Endothelial cell of umbilical vein (primary cell): ENCODE measurements around the gene C7orf33. TPM values are rescaled to one million over a fixed set of nuclear protein-coding genes. Genes with fewer than 3 reads are reported as not detected.

Source experiments
- BruUV-seq: library from RNA; stranded (reverse); fragments of 400-500 nt; replicated peaks from 2 replicates; lab custom pipeline; 2021; lab: Mats Ljungman, UMichigan
- CTCF ChIA-PET: fragments of 300-600, 350-600 bp; sonication (Branson Sonifier 250); formaldehyde crosslinking; loops from one replicate; lab custom pipeline; 2021; ENCODE audit warnings: antibody characterized with exemption, inconsistent platforms; lab: Charles Lee
- POLR2A ChIA-PET: fragments of 300-600, 350-600 bp; sonication (Branson Sonifier 250); formaldehyde crosslinking; loops from one replicate; lab custom pipeline; 2021; ENCODE audit warnings: antibody characterized with exemption, inconsistent platforms; lab: Charles Lee
- DNase-seq: peaks from one replicate; pipeline ENCODE4 v3.0.0-alpha.2; 2011; ENCODE audit warnings: low read depth, low spot score
- FAIRE-seq: peaks from 2 replicates; lab custom pipeline; 2011; peaks lifted over from hg19 to GRCh38; lab: Jason Lieb, UNC
- H2AFZ ChIP-seq: 2 replicates; pipeline ENCODE4 v1.6.0; 2012; ENCODE audit warnings: low read depth, low read length, control low read depth, inconsistent platforms
- H3K27ac ChIP-seq: 2 replicates; pipeline ENCODE4 v1.5.1; 2011; ENCODE audit warnings: low read depth, mild to moderate bottlenecking, control low read depth, low read length, moderate library complexity; ENCODE audit not compliant: insufficient read depth
- H3K27me3 ChIP-seq, 2 experiments: 2 replicates each; pipeline versions ENCODE4 v1.6.0 to v1.6.1; 2011; ENCODE audit warnings: low read length in 2 of 2, mixed read lengths in 1 of 2; ENCODE audit not compliant: control insufficient read depth in 2 of 2, insufficient read depth in 2 of 2
- H3K36me3 ChIP-seq, 2 experiments: 2 replicates in 1 of 2; 3 replicates in 1 of 2; pipeline ENCODE4 v1.5.1; 2011; ENCODE audit warnings: low read length in 2 of 2, mild to moderate bottlenecking in 1 of 2, moderate library complexity in 1 of 2; ENCODE audit not compliant: control insufficient read depth in 2 of 2, insufficient read depth in 2 of 2; ENCODE audit errors: extremely low read depth in 1 of 2
- H3K4me1 ChIP-seq: 3 replicates; pipeline ENCODE4 v1.5.1; 2011; ENCODE audit warnings: mild to moderate bottlenecking, low read length; ENCODE audit not compliant: control insufficient read depth, insufficient read depth; ENCODE audit errors: extremely low read depth
- H3K4me2 ChIP-seq: 2 replicates; pipeline ENCODE4 v1.6.1; 2011; ENCODE audit warnings: low read length, control low read depth, mixed read lengths; ENCODE audit not compliant: insufficient read depth
- H3K4me3 ChIP-seq, 3 experiments: fragments of 200-600 bp in 1 of 3; sonication (generic), shearing (Covaris generic) in 1 of 3; replicated peaks in 1 of 3; 2 replicates each; pipeline ENCODE4 v1.5.1; 2011 to 2016; ENCODE audit warnings: control low read depth in 3 of 3, low read length in 3 of 3, mild to moderate bottlenecking in 2 of 3, inconsistent platforms in 1 of 3, low read depth in 1 of 3, moderate library complexity in 1 of 3; ENCODE audit not compliant: insufficient read depth in 1 of 3
- H3K79me2 ChIP-seq: 2 replicates; pipeline ENCODE4 v1.6.0; 2012; ENCODE audit warnings: low read length, inconsistent platforms; ENCODE audit not compliant: control insufficient read depth, insufficient read depth
- H3K9ac ChIP-seq: replicated peaks from 2 replicates; pipeline ENCODE3; 2011; ENCODE audit warnings: low read length, control low read depth; ENCODE audit not compliant: insufficient read depth; ENCODE audit errors: extremely low read depth
- H3K9me1 ChIP-seq: replicated peaks from 3 replicates; pipeline ENCODE4 v1.6.0; 2011; ENCODE audit warnings: mild to moderate bottlenecking, low read length; ENCODE audit not compliant: control insufficient read depth, insufficient read depth; ENCODE audit errors: extremely low read depth
- H3K9me3 ChIP-seq: replicated peaks from 2 replicates; pipeline ENCODE4 v1.5.1; 2012; ENCODE audit warnings: low read length, inconsistent platforms; ENCODE audit not compliant: control insufficient read depth, insufficient read depth
- H4K20me1 ChIP-seq: replicated peaks from 2 replicates; pipeline ENCODE3; 2011; ENCODE audit warnings: mild to moderate bottlenecking, low read length; ENCODE audit not compliant: control insufficient read depth, insufficient read depth; ENCODE audit errors: extremely low read depth
- CTCF ChIP-seq, 2 donors: IDR thresholded peaks; 1 replicate in 1 of 2; 2 replicates in 1 of 2; pipeline ENCODE4 v1.5.1; 2011; ENCODE audit warnings: low read length in 2 of 2, mild to moderate bottlenecking in 2 of 2, moderate library complexity in 2 of 2, control low read depth in 1 of 2, inconsistent platforms in 1 of 2, low read depth in 1 of 2; ENCODE audit not compliant: insufficient read depth in 1 of 2; ENCODE audit errors: extremely low read depth in 1 of 2
- EZH2 ChIP-seq: IDR thresholded peaks from 2 replicates; pipeline ENCODE4 v1.6.1; 2012; ENCODE audit warnings: borderline replicate concordance, low read depth, mild to moderate bottlenecking, moderate library complexity, low read length, inconsistent platforms; ENCODE audit not compliant: severe bottlenecking
- FOS ChIP-seq: IDR thresholded peaks from 2 replicates; pipeline ENCODE4 v1.6.1; 2011; ENCODE audit warnings: mild to moderate bottlenecking, low read length, moderate library complexity, borderline replicate concordance; ENCODE audit not compliant: insufficient read depth
- GATA2 ChIP-seq: IDR thresholded peaks from 2 replicates; pipeline ENCODE4 v1.7.0; 2011; ENCODE audit warnings: low read depth, mild to moderate bottlenecking, moderate library complexity, mixed read lengths, low read length; ENCODE audit not compliant: insufficient read length, insufficient read depth
- JUN ChIP-seq: IDR thresholded peaks from 2 replicates; pipeline ENCODE4 v1.6.1; 2011; ENCODE audit warnings: borderline replicate concordance, low read depth; ENCODE audit not compliant: insufficient read length, insufficient read depth
- MAX ChIP-seq: IDR thresholded peaks from 2 replicates; pipeline ENCODE4 v1.6.1; 2011; ENCODE audit not compliant: insufficient read depth, insufficient read length
- MYC ChIP-seq: IDR thresholded peaks from one replicate; pipeline ENCODE4 v1.6.1; 2011; ENCODE audit warnings: mild to moderate bottlenecking, low read depth, low read length
- POLR2A ChIP-seq: IDR thresholded peaks from 2 replicates; pipeline ENCODE4 v1.6.1; 2012; ENCODE audit warnings: low read depth, mild to moderate bottlenecking, control low read depth, low read length
- POLR2AphosphoS5 ChIP-seq: IDR thresholded peaks from 2 replicates; pipeline ENCODE4 v1.6.1; 2012; ENCODE audit warnings: low read depth, mild to moderate bottlenecking, control low read depth, low read length, moderate library complexity; ENCODE audit not compliant: insufficient read depth
- dilution Hi-C: fragments of 300-500 bp; cut with MboI; formaldehyde crosslinking; loops from one replicate; pipeline ENCODE4 v1.15.0; 2019; ENCODE audit warnings: low sequenced_read_pairs; ENCODE audit not compliant: extremely low pct_ligation_motif_present
- intact Hi-C: fragments of 100-400 bp; cut with micrococcal nuclease; formaldehyde crosslinking; loops from one replicate; pipeline ENCODE4 v1.10.0; 2022
- polyA plus RNA-seq, 4 experiments: library from polyadenylated mRNA; depleted of rRNA in 3 of 4; stranded (reverse) in 3 of 4; unstranded in 1 of 4; fragments of >200 nt; gene quantifications; 2 replicates each; pipeline versions ENCODE4 v1.2.1 to v1.2.3, GENCODE V29; 2011 to 2012; ENCODE audit warnings: missing spikeins in 1 of 4
- total RNA-seq: library from RNA; stranded (reverse); gene quantifications from 2 replicates; pipeline ENCODE4 v1.2.3, GENCODE V29; 2021

Gene C7orf33
- total and polyA plus RNA-seq, 2 donors (not counting 3 experiments of a cell fraction or from before 2014, with no cell fraction given), result not detected

GRCh38 chr7:148588168-148588567 lies 2.4 kb upstream of the C7orf33 start:
- no peaks in the 10 kb centered on the region for H3K79me2 ChIP-seq
- no peaks in the 10 kb centered on the region for H3K27me3 ChIP-seq
- H3K4me3 ChIP-seq, result no peak overlapping the region
- no TSS peak for BruUV-seq
- H3K9me1 ChIP-seq, result no peaks in the 10 kb centered on the region
- H4K20me1 ChIP-seq, result no peaks in the 10 kb centered on the region
- dilution Hi-C loops, result no loop called here
- H3K9me3 ChIP-seq, result no peaks in the 10 kb centered on the region
- POLR2A ChIA-PET, result no interaction called here
- H3K36me3 ChIP-seq, result no peaks in the 10 kb centered on the region
- H3K4me1 ChIP-seq, result no peaks in the 10 kb centered on the region
- TF ChIP-seq CTCF (IDR thresholded peaks at IDR 0.05; ENCODE audit: extremely low read depth in 1 of 2, insufficient read depth in 1 of 2, low read depth in 1 of 2, low read length in 2 of 2), result no peak
- no peak for TF ChIP-seq MYC
- no peak for TF ChIP-seq MAX
- FAIRE-seq, result no peak
- H3K27ac ChIP-seq, result no peak overlapping the region
- H3K4me2 ChIP-seq, result no peak overlapping the region
- no peak overlapping the region for H2AFZ ChIP-seq
- no peak overlapping the region for H3K9ac ChIP-seq
- DNase-seq, result no peak
- CTCF ChIA-PET, result interaction anchor here (1.4 kb wide), 1 partner anchor 14 kb away, joined by 3 read pairs; no protein-coding TSS in a partner anchor
- intact Hi-C loops, result no loop called here

- ChIA-PET CTCF (no interaction called here), POLR2A (no interaction called here)
- dilution Hi-C loops (no loop called here), intact Hi-C loops (no loop called here)
- Histone ChIP-seq H3K9me1 (no peaks in the 10 kb centered on the region), H3K27me3 (no peaks in the 10 kb centered on the region), H4K20me1 (no peaks in the 10 kb centered on the region), H2AFZ (no peak overlapping the region), H3K4me2 (no peak overlapping the region), H3K79me2 (no peaks in the 10 kb centered on the region), H3K27ac (no peak overlapping the region), H3K4me1 (no peaks in the 10 kb centered on the region), H3K9ac (no peak overlapping the region), H3K9me3 (no peaks in the 10 kb centered on the region), H3K4me3 (no peak overlapping the region), H3K36me3 (no peaks in the 10 kb centered on the region)
- no peak for TF ChIP-seq FOS
- no peak for TF ChIP-seq EZH2
- no peak for TF ChIP-seq JUN
- no peak for TF ChIP-seq MAX
- TF ChIP-seq POLR2AphosphoS5, result no peak
- TF ChIP-seq GATA2, result no peak
- TF ChIP-seq POLR2A, result no peak
- TF ChIP-seq CTCF (IDR thresholded peaks at IDR 0.05; ENCODE audit: extremely low read depth in 1 of 2, insufficient read depth in 1 of 2, low read depth in 1 of 2, low read length in 2 of 2), result no peak
- no peak for TF ChIP-seq MYC
- DNase-seq (no peak), FAIRE-seq (no peak)
- no TSS peak for BruUV-seq
These were observed 1.9 kb upstream of the C7orf33 start for GRCh38 chr7:148588670-148589131.
